ENCODE results near the gene DGCR8.

DGCR8 gene

GRCh38 chr22:20115691-20116375 is 35.8 kb downstream of the DGCR8 start, which contains the start of gene RANBP1:
RANBP1 (plus strand) TSS chr22:20116104; CDS start chr22:20116185, 81 bp downstream.
- no peak for TF ChIP-seq CTCF (IDR thresholded peaks at IDR 0.05; ENCODE audit: control insufficient read depth, insufficient read depth, low read depth, low read length, missing control alignments)
- H3K4me3 ChIP-seq (ENCODE audit: control insufficient read depth, low read depth, low read length), result peak within 1 kb of the TSS; percentile 84
- no peak for DNase-seq (ENCODE audit: low read depth)

GRCh38 chr22:20116376-20116950 is 36.4 kb downstream of the DGCR8 start:
- no peak for TF ChIP-seq CTCF (IDR thresholded peaks at IDR 0.05; ENCODE audit: control insufficient read depth, insufficient read depth, low read depth, low read length, missing control alignments)
- peak overlapping the region; percentile 84 for H3K4me3 ChIP-seq (ENCODE audit: control insufficient read depth, low read depth, low read length)
- no peak for DNase-seq (ENCODE audit: low read depth)

GRCh38 chr22:20116951-20117632 is 37.1 kb downstream of the DGCR8 start, which contains the start of gene TRMT2A:
TRMT2A (minus strand) TSS chr22:20117226; CDS start chr22:20116906, 320 bp downstream.
- TF ChIP-seq CTCF (IDR thresholded peaks at IDR 0.05; ENCODE audit: control insufficient read depth, insufficient read depth, low read depth, low read length, missing control alignments), result no peak
- peak; percentile 87 for DNase-seq (ENCODE audit: low read depth)
- peak within 1 kb of the TSS; percentile 84 for H3K4me3 ChIP-seq (ENCODE audit: control insufficient read depth, low read depth, low read length)

GRCh38 chr22:20117633-20118299 is 37.7 kb downstream of the DGCR8 start:
- TF ChIP-seq CTCF (IDR thresholded peaks at IDR 0.05; ENCODE audit: control insufficient read depth, insufficient read depth, low read depth, low read length, missing control alignments), result no peak
- H3K4me3 ChIP-seq (ENCODE audit: control insufficient read depth, low read depth, low read length), result peak overlapping the region; percentile 79
- no peak for DNase-seq (ENCODE audit: low read depth)

- DNase-seq (ENCODE audit: low read depth), result no peak
- peak overlapping the region; percentile 79 for H3K4me3 ChIP-seq (ENCODE audit: control insufficient read depth, low read depth, low read length)
- no peak for TF ChIP-seq CTCF (IDR thresholded peaks at IDR 0.05; ENCODE audit: control insufficient read depth, insufficient read depth, low read depth, low read length, missing control alignments)
These were observed 38.4 kb downstream of the DGCR8 start for GRCh38 chr22:20118300-20119020.
